Measurements from ENCODE around the gene LRRC8C.
"Not testable (repeated sequence)": the region's sequence is repeated elsewhere in the genome, so short reads cannot be mapped to it uniquely, and the experiment has no call there.

LRRC8C gene

DNA sequence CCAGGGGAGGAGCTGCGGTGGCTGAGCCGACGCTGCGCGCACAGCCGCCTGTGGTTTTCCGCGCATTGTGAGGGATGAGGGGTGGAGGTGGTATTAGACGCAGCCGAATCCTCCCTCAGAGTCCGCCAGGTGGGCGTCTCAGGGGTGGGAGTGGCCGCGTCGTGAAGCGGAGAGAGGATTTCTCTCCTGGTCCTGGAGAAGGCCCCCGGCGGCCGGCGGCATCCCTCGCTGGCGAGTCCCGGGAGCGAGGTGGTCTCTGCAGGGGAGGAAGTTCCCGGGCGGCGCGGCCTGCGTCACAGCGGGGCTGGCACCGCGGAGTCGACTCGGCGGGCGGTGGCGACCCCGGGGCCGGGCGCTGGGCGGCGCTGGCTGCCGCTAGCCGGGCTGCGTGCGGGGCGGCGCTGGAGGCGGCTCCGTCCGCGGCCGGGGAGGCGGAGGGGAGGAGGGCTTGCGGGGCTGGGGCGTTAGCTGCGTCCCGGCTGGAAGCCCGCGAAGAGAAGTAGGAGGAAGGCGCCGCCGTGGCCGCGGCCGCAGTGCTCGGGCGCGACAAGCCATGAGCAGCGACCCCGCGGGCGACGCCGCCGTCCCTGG, at the start of gene LRRC8C:
TSS of gene LRRC8C (plus strand) at position 464 of the 591 bp plus-strand sequence. CDS start 53,354 bp downstream, outside the sequence.
- peak; percentile 49 to 52 for DNase-seq (ENCODE audit: low read depth in 2 of 2)

- DNase-seq (ENCODE audit: low read depth in 2 of 2): no peak
These were observed 48.7 kb upstream of the LRRC8C start for GRCh38 chr1:89584211-89584610.

DNA sequence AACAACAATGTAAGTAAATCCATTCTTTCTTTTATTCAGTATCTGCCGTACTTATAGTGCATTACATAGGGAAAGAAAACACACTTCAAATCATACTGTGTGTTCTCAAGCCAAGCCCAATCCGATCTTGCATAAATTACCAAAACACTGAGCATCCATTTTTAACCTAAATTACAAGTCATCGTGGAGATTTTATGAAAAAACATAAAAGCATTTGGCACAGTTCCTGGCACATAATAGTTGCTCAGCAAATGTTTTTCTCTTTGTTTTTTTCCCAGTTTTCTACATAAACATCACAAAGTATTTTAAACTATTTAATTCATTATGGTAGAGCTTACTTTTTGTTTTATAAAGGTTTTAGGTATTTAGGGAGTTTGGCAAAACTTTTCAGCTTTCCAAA, 48.1 kb upstream of the LRRC8C start:
- no peak for DNase-seq (ENCODE audit: low read depth in 2 of 2)

DNA sequence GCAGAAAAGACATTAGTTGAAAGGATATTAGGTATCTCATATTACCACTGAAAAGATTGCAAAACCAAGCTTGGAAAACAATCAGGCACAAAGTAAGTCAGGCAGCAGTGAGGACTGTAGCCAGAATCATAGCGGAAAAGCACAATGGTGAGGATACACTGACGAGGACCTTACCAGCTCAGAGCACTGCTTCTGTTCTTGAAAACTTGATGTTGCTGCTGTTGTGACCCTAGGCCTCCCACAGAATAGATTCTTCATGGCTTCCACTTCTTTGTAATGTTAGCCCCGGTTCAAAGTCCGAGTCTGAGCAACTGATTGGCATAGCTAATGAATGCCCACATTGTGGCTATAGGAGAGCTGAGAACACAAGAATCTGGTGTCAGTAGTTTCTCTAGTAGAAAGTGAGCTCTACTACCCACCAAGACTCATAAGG, 45.2 kb upstream of the LRRC8C start:
- no peak for DNase-seq (ENCODE audit: low read depth in 2 of 2)

DNA sequence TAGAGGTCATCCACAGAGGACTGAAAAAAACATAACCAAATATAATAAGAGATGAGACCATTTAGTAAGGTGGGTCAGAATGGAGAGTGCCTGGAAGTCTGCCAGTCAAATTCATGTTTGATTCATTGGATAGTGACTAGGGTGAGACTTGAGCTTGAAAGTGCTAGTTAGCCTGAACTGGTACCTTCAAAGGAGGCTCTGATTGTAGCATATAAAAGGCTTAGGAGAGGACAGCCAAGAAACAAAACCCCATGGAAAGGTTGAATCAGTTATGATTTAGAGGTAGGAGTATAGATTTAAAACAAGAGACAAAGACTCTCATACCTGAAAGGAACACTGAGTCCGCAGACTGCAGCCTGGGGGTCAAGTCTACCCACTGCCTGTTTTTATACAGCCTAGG, 44.4 kb upstream of the LRRC8C start:
- no peak for DNase-seq (ENCODE audit: low read depth in 2 of 2)

DNA sequence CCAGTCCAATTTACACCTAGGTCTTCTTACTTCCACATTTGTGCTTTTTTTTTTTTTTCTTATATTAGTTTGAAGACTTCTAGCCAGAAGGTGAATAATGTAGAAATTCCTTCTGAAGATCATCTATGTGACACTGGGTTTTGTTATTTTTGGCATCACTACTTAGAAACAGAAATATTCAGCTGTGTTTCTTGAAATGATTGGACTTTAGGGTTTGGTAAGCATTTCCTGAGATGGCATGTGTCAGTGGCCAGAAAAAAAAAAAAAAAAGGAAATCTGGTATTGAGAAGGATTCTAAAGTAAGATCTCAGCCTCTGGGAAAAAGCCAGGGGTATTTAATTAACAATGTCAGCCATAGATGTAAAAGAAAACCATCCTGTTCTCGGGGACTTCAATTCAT, 43.4 kb upstream of the LRRC8C start:
- DNase-seq (ENCODE audit: low read depth in 2 of 2): no peak

- no peak for DNase-seq (ENCODE audit: low read depth in 2 of 2)
These were observed 42.4 kb upstream of the LRRC8C start for GRCh38 chr1:89590341-89591080.

- DNase-seq (ENCODE audit: low read depth in 2 of 2): not testable (repeated sequence)
These were observed 40.0 kb upstream of the LRRC8C start for GRCh38 chr1:89592861-89593302.

DNA sequence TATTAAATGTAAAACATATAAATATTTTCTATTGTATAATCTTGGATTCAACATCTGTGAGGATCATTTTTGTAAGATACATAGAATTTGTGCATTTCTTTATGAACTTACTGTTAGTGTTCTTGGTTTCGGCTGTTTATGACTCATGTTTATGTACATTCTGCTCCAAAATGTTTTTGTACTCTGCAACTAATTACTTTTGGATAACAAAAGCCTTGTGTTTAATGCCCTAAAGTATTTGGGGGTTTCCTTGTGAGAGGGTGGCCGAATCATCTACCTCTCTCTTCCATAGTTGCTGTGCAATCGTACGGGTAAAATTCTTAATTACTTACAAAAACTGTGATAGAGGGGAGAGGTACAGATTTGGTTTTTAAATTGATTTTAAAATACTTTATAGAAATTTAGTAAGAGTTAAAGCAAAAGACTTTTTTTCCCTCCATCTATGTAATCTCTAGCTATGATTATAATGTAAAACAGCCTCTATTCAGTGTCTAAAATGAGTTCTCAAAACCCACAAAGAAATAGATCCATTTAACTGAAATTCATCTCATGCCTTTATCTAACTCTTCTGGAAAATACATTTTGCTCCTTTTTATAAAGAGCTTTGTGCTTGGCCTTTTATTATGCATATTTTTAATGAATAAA, 38.7 kb upstream of the LRRC8C start:
- DNase-seq (ENCODE audit: low read depth in 2 of 2): no peak

- no peak for DNase-seq (ENCODE audit: low read depth in 2 of 2)
These were observed 36.2 kb upstream of the LRRC8C start for GRCh38 chr1:89596698-89597097.

GRCh38 chr1:89598450-89599331, 34.2 kb upstream of the LRRC8C start:
- DNase-seq (ENCODE audit: low read depth in 2 of 2): peak in 1 of 2 experiments; percentile 28

GRCh38 chr1:89599332-89599630, 33.6 kb upstream of the LRRC8C start:
- DNase-seq (ENCODE audit: low read depth in 2 of 2): no peak

DNA sequence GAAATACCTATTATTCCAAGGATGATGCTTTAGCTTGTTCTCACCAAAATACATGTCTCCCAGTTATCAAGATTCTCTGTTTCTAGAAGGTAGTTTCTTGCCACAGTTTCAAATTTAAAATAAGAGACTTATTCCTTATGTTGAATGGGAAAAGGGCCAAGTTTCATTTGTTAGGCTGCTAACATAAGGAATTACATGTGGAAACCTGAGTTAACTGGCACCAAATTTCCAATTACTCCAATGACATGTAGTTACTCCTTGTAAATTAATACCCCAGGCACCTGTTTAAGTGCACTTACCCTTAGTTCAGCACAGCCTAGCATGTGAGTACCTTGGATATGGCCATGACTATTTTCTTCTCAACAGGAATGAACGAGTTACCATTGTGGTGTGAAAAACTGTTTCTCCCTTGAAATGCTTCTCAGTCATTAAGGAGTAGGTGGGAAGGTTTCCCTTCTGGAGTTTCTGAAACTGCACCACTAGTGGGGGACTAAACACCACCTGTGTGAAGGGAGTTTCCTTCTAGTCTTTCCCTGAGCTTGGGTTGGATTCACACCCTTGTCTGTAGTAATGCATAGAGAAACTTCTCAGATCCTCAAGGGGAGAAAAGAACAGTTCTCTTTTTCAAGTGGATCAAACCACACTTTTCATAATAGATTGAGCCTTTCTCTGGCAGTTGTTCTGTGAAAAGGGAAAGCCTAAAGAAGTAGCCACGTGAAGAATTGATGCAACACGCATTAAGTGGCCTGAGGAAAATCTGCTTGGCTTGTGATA, 32.3 kb upstream of the LRRC8C start:
- no peak for DNase-seq (ENCODE audit: low read depth in 2 of 2)

DNA sequence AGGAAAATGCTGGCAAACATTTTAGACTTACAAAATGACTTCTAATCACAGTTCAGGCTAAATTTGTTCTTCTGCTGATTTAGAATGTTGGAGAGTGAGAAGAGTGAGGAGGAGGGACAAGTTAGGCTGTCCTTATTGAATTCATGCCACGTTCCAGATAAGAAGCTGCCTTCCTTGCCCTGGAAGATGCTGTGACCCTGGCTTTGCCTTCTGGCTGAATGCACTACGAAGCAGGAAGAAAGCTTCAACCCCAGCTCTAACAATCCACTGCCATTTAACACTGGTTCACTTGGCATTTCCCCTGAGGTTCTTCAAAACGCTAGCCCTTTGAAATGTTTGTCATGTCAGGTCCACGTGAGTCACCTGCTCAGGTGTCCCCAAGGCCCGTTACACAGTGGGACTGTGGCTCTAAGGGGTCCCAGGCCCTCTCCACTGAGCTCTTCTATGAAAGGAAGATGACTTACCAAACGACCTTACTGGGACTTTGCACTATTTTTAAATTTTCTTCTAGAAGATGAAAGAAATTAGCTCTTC, 30.0 kb upstream of the LRRC8C start:
- no peak for DNase-seq (ENCODE audit: low read depth in 2 of 2)

DNA sequence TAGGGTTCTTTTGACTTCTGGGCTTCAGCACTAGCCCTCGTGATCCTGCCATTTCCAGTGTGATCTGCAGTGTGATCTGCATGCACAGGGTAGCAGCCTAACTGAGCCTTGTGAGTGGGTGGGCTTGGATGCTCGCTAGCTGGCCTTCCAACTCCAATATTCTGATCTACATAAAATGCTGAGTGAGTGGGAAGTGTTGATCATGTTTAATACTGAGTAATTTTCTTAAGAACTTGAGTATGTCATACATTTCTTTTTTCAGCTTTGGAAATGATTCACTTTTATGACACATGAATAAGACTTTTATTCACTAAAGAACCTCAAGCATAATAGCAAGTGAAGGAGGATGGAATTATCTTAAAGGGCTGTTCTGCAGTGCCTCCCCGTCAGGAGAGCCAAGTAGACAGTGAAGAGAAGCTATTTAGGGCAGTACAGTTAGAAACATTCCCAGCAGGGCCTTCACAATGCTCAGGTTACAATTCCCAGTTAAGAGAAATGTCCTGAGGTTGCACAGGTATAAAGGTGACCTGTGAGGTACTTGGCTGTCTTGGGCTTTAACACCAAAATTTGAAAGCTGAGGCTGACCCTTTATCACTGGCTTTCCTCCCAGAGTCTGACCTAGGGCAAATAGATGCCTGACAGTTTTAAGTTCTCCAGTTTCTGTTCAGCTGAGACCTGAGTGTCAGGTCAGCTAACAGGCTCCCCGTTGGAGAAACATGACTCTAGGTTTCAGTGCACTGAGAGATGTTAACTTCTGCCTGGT, 29.1 kb upstream of the LRRC8C start:
- no peak for DNase-seq (ENCODE audit: low read depth in 2 of 2)

DNA sequence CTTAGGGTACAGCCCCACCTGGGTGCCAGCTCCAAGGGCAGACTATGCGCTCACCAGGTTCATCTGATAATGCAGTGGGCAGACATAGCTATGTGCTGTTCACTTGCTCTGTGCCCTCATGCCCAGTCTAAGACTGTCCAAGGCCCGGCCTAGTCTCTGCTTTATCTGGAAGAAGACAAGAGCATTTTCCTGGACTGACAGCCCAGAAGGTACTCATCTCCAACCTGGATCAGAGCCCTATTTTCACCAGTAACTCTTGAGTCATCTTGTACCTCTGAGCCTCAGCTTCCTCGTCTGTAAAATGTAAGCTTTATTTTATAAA, 28.5 kb upstream of the LRRC8C start:
- DNase-seq (ENCODE audit: low read depth in 2 of 2): no peak

DNA sequence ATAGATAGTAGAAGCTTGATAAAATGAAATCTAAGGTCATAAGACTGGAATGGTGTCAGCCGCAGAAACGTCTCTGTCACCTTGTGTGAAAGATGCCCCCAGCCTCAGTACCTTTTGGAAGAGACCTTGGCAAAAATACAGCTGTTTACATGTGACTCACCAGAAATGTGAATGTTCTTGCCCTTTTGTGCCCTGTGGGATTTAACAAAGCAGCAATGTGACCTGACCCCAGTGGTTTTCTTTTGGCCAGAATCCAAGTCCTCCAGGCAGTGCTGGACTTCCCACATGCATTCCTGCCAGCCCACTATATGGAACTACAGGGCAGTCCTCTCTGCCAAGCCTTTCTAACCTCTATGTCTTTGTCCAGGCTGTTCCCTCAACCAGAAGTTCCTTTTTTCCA, 27.2 kb upstream of the LRRC8C start:
- DNase-seq (ENCODE audit: low read depth in 2 of 2): no peak

DNA sequence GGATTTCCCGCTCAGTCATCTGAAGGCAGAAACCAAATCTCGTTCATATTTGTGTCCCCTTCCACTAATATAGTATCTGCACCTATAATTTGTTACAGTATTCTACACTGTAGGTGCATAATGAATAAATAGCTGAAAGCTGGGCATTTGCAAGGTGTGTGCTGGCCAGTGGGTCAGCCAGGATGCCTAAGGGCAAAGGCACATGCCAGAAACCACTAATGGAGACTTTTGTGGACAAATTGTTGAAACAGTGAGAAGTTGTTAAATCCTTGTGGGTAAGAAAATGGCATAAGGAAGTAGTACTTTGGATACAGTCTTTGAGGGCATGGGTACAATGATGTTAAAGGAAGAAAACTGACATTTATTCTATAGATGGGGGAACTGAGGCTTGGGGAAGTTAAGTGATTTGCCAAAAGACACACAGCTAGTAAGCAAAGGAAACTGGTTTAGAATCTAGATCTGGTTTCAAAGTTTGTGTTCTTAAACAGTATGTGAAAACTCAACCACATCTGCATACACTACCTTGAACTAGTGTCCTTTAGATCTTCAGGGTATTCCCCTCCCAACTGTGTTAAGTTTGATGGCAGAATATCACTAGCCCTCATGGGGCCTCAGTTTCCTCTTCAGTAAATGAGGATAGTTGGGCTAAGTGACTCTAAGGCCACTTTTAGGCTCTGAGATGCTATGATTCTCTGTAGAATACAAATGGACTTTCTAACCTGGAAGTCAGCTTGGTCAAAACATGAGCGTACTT, 26.5 kb upstream of the LRRC8C start:
- DNase-seq (ENCODE audit: low read depth in 2 of 2): no peak

GRCh38 chr1:89607156-89607555, 25.8 kb upstream of the LRRC8C start:
- no peak for DNase-seq (ENCODE audit: low read depth in 2 of 2)
